GM12878 (cell line): Measurements from ENCODE around the gene MBNL1. TPM values are rescaled to one million over a fixed set of nuclear protein-coding genes. Genes with fewer than 3 reads are reported as not detected.

Experiments
- ATAC-seq: fragments of 200-7000 bp; cut with Tn5 transposase; 3 replicates; pipeline ENCODE4 v1.9.1; 2020; ENCODE audit warnings: mild to moderate bottlenecking, moderate library complexity
- BruUV-seq: library from RNA; stranded (reverse); fragments of 400-500 nt; replicated peaks from 2 replicates; lab custom pipeline; 2021; lab: Mats Ljungman, UMichigan
- CTCF ChIA-PET: fragments of 300-600 bp; sonication (Branson Sonifier 250); formaldehyde crosslinking; extraction: SDS; loops from one replicate; lab custom pipeline; 2021; ENCODE audit warnings: inconsistent platforms; lab: Yijun Ruan, JAX
- POLR2A ChIA-PET: fragments of 350-600 bp; formaldehyde crosslinking; extraction: SDS; loops from one replicate; lab custom pipeline; 2021; ENCODE audit warnings: inconsistent platforms; lab: Charles Lee
- RAD21 ChIA-PET: fragments of 300-600 bp; sonication (Branson Sonifier 250); formaldehyde crosslinking; loops from one replicate; lab custom pipeline; 2023; ENCODE audit warnings: antibody characterized with exemption; ENCODE audit not compliant: unreplicated experiment; lab: Charles Lee
- SMC1A ChIA-PET: fragments of 300-600 bp; sonication (Branson Sonifier 250); formaldehyde crosslinking; loops from one replicate; lab custom pipeline; 2023; ENCODE audit not compliant: unreplicated experiment, uncharacterized antibody; lab: Charles Lee
- DNase-seq: peaks from one replicate; pipeline ENCODE4 v3.0.0-alpha.2; 2011; ENCODE audit warnings: low read depth, low spot score
- FAIRE-seq: peaks from 3 replicates; lab custom pipeline; 2011; peaks lifted over from hg19 to GRCh38; lab: Jason Lieb, UNC
- H2AFZ ChIP-seq: 2 replicates; pipeline ENCODE4 v1.6.0; 2011; ENCODE audit warnings: low read depth, low read length, control low read depth; ENCODE audit not compliant: control insufficient read depth
- H3K27ac ChIP-seq: 2 replicates; pipeline ENCODE4 v1.5.1; 2011; ENCODE audit warnings: control low read depth; ENCODE audit not compliant: control insufficient read depth, insufficient read depth
- H3K27me3 ChIP-seq, 2 experiments: replicated peaks in 1 of 2; 2 replicates each; pipeline versions ENCODE4 v1.6.0 to v1.6.1; 2011; ENCODE audit warnings: low read length in 1 of 2; ENCODE audit not compliant: control insufficient read depth in 2 of 2, insufficient read depth in 2 of 2
- H3K36me3 ChIP-seq, 2 experiments: 2 replicates each; pipeline ENCODE4 v1.5.1; 2011; ENCODE audit warnings: low read length in 1 of 2; ENCODE audit not compliant: control insufficient read depth in 2 of 2, insufficient read depth in 2 of 2
- H3K4me1 ChIP-seq: 2 replicates; pipeline ENCODE4 v1.6.1; 2011; ENCODE audit warnings: mild to moderate bottlenecking, low read length, moderate library complexity, mixed read lengths; ENCODE audit not compliant: control insufficient read depth, insufficient read depth
- H3K4me2 ChIP-seq: 2 replicates; pipeline ENCODE4 v1.6.0; 2011; ENCODE audit warnings: control low read depth; ENCODE audit not compliant: control insufficient read depth, insufficient read depth
- H3K4me3 ChIP-seq: fragments of 200-600 bp; sonication (generic); 2 replicates; pipeline ENCODE4 v1.5.1; 2016
- H3K79me2 ChIP-seq: 2 replicates; pipeline ENCODE4 v1.6.0; 2011; ENCODE audit warnings: low read length; ENCODE audit not compliant: control insufficient read depth, insufficient read depth
- H3K9ac ChIP-seq: 2 replicates; pipeline ENCODE4 v1.8.0; 2011; ENCODE audit warnings: low read length, control low read depth, mixed read lengths; ENCODE audit not compliant: control insufficient read depth, insufficient read depth
- H3K9me3 ChIP-seq: replicated peaks from 3 replicates; pipeline ENCODE4 v1.5.1; 2011; ENCODE audit warnings: mild to moderate bottlenecking, low read length; ENCODE audit not compliant: control insufficient read depth, insufficient read depth
- H4K20me1 ChIP-seq: 2 replicates; pipeline ENCODE4 v1.6.0; 2011; ENCODE audit not compliant: control insufficient read depth, insufficient read depth
- BCL11A ChIP-seq: IDR thresholded peaks from 2 replicates; pipeline ENCODE4 v1.6.1; 2011; ENCODE audit warnings: low read depth, low read length
- CEBPB ChIP-seq, 2 experiments: fragments of 150-350 bp in 1 of 2; IDR thresholded peaks; 2 replicates each; pipeline ENCODE4 v1.6.1; 2012 to 2014; ENCODE audit warnings: low read depth in 2 of 2, low read length in 2 of 2, borderline replicate concordance in 1 of 2, inconsistent platforms in 1 of 2
- CREM ChIP-seq: IDR thresholded peaks from 2 replicates; pipeline ENCODE4 v1.6.1; 2014; ENCODE audit warnings: antibody characterized with exemption, low read depth
- E2F8 ChIP-seq: fragments of 450-650 bp; IDR thresholded peaks from 2 replicates; pipeline ENCODE4 v1.6.1; 2018; ENCODE audit warnings: mild to moderate bottlenecking, low read depth, moderate library complexity; ENCODE audit not compliant: partially characterized antibody
- ESRRA ChIP-seq: IDR thresholded peaks from 2 replicates; pipeline ENCODE4 v1.6.1; 2012; ENCODE audit warnings: mild to moderate bottlenecking, low read length, improper control_type of control experiment
- HCFC1 ChIP-seq: fragments of 150-350 bp; IDR thresholded peaks from 2 replicates; pipeline ENCODE4 v1.6.1; 2014; ENCODE audit warnings: low read length
- HDAC6 ChIP-seq: fragments of 200-600 bp; sonication (generic); IDR thresholded peaks from one replicate; pipeline ENCODE4 v1.8.0; 2017; ENCODE audit warnings: antibody characterized with exemption; ENCODE audit not compliant: unreplicated experiment
- LARP7 ChIP-seq: fragments of 450-650 bp; IDR thresholded peaks from 2 replicates; pipeline ENCODE4 v1.6.1; 2017; ENCODE audit warnings: mild to moderate bottlenecking
- MEF2B ChIP-seq: fragments of 450-650 bp; IDR thresholded peaks from 2 replicates; pipeline ENCODE4 v1.6.1; 2018; ENCODE audit warnings: mild to moderate bottlenecking, moderate library complexity; ENCODE audit not compliant: partially characterized antibody, poor library complexity, severe bottlenecking
- NFYB ChIP-seq: IDR thresholded peaks from 2 replicates; pipeline ENCODE4 v1.6.1; 2011; ENCODE audit warnings: low read depth, mild to moderate bottlenecking, low read length, improper control_type of control experiment, moderate library complexity; ENCODE audit not compliant: insufficient read depth
- SIN3A ChIP-seq: IDR thresholded peaks from 2 replicates; pipeline ENCODE4 v1.6.1; 2012; ENCODE audit warnings: low read depth, low read length, improper control_type of control experiment
- SIX5 ChIP-seq: IDR thresholded peaks from 2 replicates; pipeline ENCODE4 v1.6.1; 2011; ENCODE audit warnings: mild to moderate bottlenecking, low read depth, low read length, moderate library complexity; ENCODE audit not compliant: severe bottlenecking
- SREBF1 ChIP-seq: IDR thresholded peaks from 2 replicates; pipeline ENCODE4 v1.6.1; 2012; ENCODE audit warnings: mild to moderate bottlenecking, low read length
- SRF ChIP-seq, 2 experiments: IDR thresholded peaks; 2 replicates each; pipeline ENCODE4 v1.6.1; 2011; ENCODE audit warnings: low read depth in 2 of 2, low read length in 2 of 2, mild to moderate bottlenecking in 1 of 2, moderate library complexity in 1 of 2
- STAT3 ChIP-seq: IDR thresholded peaks from 2 replicates; pipeline ENCODE4 v1.6.1; 2011; ENCODE audit warnings: low read depth, low read length, improper control_type of control experiment
- ZNF217 ChIP-seq: fragments of 450-650 bp; IDR thresholded peaks from 2 replicates; pipeline ENCODE4 v1.6.1; 2017; ENCODE audit warnings: antibody characterized with exemption, mild to moderate bottlenecking
- ZZZ3 ChIP-seq: IDR thresholded peaks from 2 replicates; pipeline ENCODE4 v1.6.1; 2011; ENCODE audit warnings: low read depth; ENCODE audit not compliant: control insufficient read depth, insufficient read length
- WGBS: methylation state at CpG from one replicate; pipeline ENCODE4 v1.1.6; 2016; ENCODE audit warnings: low lambda C conversion rate; ENCODE audit not compliant: insufficient replicate concordance, insufficient coverage; ENCODE audit errors: missing lambda C conversion rate; 5-methylcytosine and 5-hydroxymethylcytosine counted together
- in situ Hi-C: fragments of 300-500 bp; cut with MboI; formaldehyde crosslinking; loops from 9 replicates; pipeline ENCODE4 v1.14.3; 2018; ENCODE audit warnings: mixed read lengths
- intact Hi-C: fragments of 100-400 bp; cut with micrococcal nuclease; formaldehyde crosslinking; loops from one replicate; pipeline ENCODE4 v1.14.2; 2022; ENCODE audit not compliant: unreplicated experiment
- polyA plus RNA-seq, 11 experiments: library from polyadenylated mRNA; depleted of rRNA in 4 of 11; unstranded in 6 of 11; stranded (reverse) in 5 of 11; fragments of >200 nt; fragmentation: Nextera tagmentation in 4 of 11; fragmentation: Illumina TruSeq in 1 of 11; extraction: Ambion mirVana in 4 of 11; extraction: Trizol in 1 of 11; gene quantifications; 1 replicate in 1 of 11; 2 replicates in 10 of 11; pipeline versions ENCODE4 v1.2.1 to v1.2.3, GENCODE V29; 2011 to 2016; ENCODE audit warnings: inconsistent platforms in 2 of 11, missing spikeins in 2 of 11, low read depth in 1 of 11
- total RNA-seq, 4 experiments: library from RNA; depleted of rRNA in 3 of 4; stranded (reverse); fragments of >200 nt in 3 of 4; fragmentation: Illumina TruSeq in 1 of 4; extraction: Trizol in 1 of 4; gene quantifications; 2 replicates each; pipeline versions ENCODE4 v1.2.1 to v1.2.3, GENCODE V29; 2013 to 2021

The MBNL1 gene
- total and polyA plus RNA-seq, 10 of the 15 experiments (the other 5 are each of a cell fraction or from before 2014, with no cell fraction given) = 59.6 to 337 (median 143) TPM

GRCh38 chr3:152497890-152498289 is 229.2 kb downstream of the MBNL1 start:
- no peak for ATAC-seq
- POLR2A ChIA-PET = interaction anchor here (1.5 kb wide), 1 partner anchor 18 kb away, joined by 4 read pairs; no protein-coding TSS in a partner anchor

DNA sequence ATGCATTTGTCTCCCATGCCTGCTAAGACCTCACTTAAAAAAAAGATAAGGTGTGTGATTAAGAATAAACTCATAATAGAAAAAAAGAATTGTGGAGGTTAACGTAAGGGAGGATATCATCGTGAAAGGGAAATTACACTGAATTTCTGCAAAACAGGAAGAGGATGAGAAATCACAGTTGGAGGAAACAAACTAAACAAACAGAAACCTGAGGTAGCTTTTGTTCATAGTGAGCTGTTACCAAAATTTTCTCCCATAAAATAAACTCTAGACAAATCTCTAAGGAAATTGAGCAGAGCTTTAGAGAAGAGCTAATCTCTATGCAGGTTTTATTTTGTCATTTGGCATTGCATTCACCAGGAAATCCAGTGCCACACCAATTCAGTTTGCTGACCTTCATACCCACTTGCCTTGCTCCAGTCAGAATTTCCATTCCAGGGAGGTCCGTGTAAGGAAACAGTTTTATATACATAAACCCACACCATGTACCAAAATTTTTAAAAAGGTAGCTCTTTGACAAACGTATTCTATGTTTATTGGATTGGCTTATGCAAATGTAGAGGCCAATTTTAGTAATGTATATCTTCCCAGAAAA is 231.2 kb downstream of the MBNL1 start:
- SMC1A ChIA-PET = interaction anchor here (0.8 to 1.8 kb wide), 6 partner anchors 9 to 25 kb away, joined by 3 to 6 read pairs (median 4); no protein-coding TSS in a partner anchor
- H3K9ac ChIP-seq = no peak overlapping the region
- H3K4me3 ChIP-seq = no peak overlapping the region
- no peaks in the 10 kb centered on the region; the same call in 1 of the 2 replicates for H3K4me1 ChIP-seq
- H3K4me2 ChIP-seq = no peak overlapping the region
- 1% methylated on average over 4 of the region's 4 CpGs for WGBS
- intact Hi-C loops = no loop called here
- POLR2A ChIA-PET = no interaction called here
- no peak for ATAC-seq
- FAIRE-seq = no peak
- CTCF ChIA-PET = interaction anchor here (0.5 to 27.4 kb wide), 4 partner anchors 8 to 28 kb away, joined by 3 to 379 read pairs (median 5); no protein-coding TSS in a partner anchor
- RAD21 ChIA-PET = interaction anchor here (0.8 to 1.5 kb wide), 3 partner anchors 12 to 96 kb away, joined by 3 read pairs; no protein-coding TSS in a partner anchor
- H2AFZ ChIP-seq = no peak overlapping the region
- no peaks in the 10 kb centered on the region for H3K79me2 ChIP-seq
- no peak for DNase-seq
- no peak overlapping the region for H3K27ac ChIP-seq
- BruUV-seq = no TSS peak
- no peaks in the 10 kb centered on the region for H3K36me3 ChIP-seq
- H3K9me3 ChIP-seq = no peaks in the 10 kb centered on the region; the same call in none of the 3 replicates
- in situ Hi-C loops = no loop called here
- no peaks in the 10 kb centered on the region for H4K20me1 ChIP-seq
- no peaks in the 10 kb centered on the region for H3K27me3 ChIP-seq
- TF ChIP-seq E2F8 (no peak), LARP7 (no peak), CREM (no peak), ZZZ3 (no peak), SIN3A (no peak), HDAC6 (no peak), HCFC1 (no peak), STAT3 (no peak), MEF2B (no peak), SREBF1 (no peak), NFYB (no peak)

More at GRCh38 chr3:152497890-152498289, 229.2 kb downstream of the MBNL1 start:
- TF ChIP-seq ZNF217 (no peak), BCL11A (no peak), CEBPB (IDR thresholded peaks at IDR 0.05; ENCODE audit: borderline replicate concordance in 1 of 2, low read depth in 2 of 2, low read length in 2 of 2) (no peak), ZZZ3 (no peak), ESRRA (no peak), SRF (IDR thresholded peaks at IDR 0.05; ENCODE audit: low read depth in 2 of 2, low read length in 2 of 2) (no peak), SIX5 (no peak)
- no peaks in the 10 kb centered on the region for H3K27me3 ChIP-seq
- no peaks in the 10 kb centered on the region for H3K79me2 ChIP-seq
- no peak overlapping the region; the same call in 1 of the 2 replicates for H2AFZ ChIP-seq
- BruUV-seq = no TSS peak
- 90% methylated on average over 1 of the region's 1 CpG for WGBS
- ChIA-PET SMC1A (interaction anchor here (3.0 to 3.5 kb wide), 2 partner anchors 9 to 15 kb away, joined by 22 to 28 read pairs; no protein-coding TSS in a partner anchor), RAD21 (interaction anchor here (0.6 to 1.6 kb wide), 3 partner anchors 12 to 108 kb away, joined by 3 read pairs; no protein-coding TSS in a partner anchor), CTCF (interaction anchor here (1.8 to 2.3 kb wide), 2 partner anchors 11 to 23 kb away, joined by 4 to 9 read pairs; no protein-coding TSS in a partner anchor)
- H3K4me2 ChIP-seq = no peak overlapping the region; the same call in 1 of the 2 replicates
- H3K9me3 ChIP-seq = no peaks in the 10 kb centered on the region; the same call in none of the 3 replicates
- peak overlapping the region; percentile 13; the same call in 1 of the 2 replicates for H3K4me3 ChIP-seq
- intact Hi-C loops = loop anchor here (2.0 kb wide), 2 partner anchors 13 to 17 kb away; no protein-coding TSS in a partner anchor
- FAIRE-seq (no peak), DNase-seq (no peak)
- in situ Hi-C loops = no loop called here
- no peak overlapping the region for H3K9ac ChIP-seq
- H4K20me1 ChIP-seq = no peaks in the 10 kb centered on the region
- no peaks in the 10 kb centered on the region for H3K36me3 ChIP-seq
- H3K4me1 ChIP-seq = no peaks in the 10 kb centered on the region; the same call in 1 of the 2 replicates
- H3K27ac ChIP-seq = no peak overlapping the region
